HepG2 (cell line): ENCODE results near the gene MGMT. TPM values are rescaled to one million over a fixed set of nuclear protein-coding genes. Genes with fewer than 3 reads are reported as not detected.

Experiments used
- ATAC-seq: fragments of 200-7000 bp; cut with Tn5 transposase; 3 replicates; pipeline ENCODE4 v1.9.1; 2020; ENCODE audit warnings: mild to moderate bottlenecking, moderate library complexity
- BruUV-seq: library from RNA; stranded (reverse); fragments of 400-500 nt; replicated peaks from 2 replicates; lab custom pipeline; 2021; lab: Mats Ljungman, UMichigan
- CTCF ChIA-PET: fragments of 300-600 bp; formaldehyde crosslinking; extraction: SDS; loops from one replicate; lab custom pipeline; 2021; ENCODE audit warnings: low total read pairs, inconsistent platforms, low intra/inter-chr PET ratio; lab: Yijun Ruan, JAX
- POLR2A ChIA-PET: fragments of 350-600 bp; sonication (Branson Sonifier 250); formaldehyde crosslinking; loops from one replicate; lab custom pipeline; 2020; ENCODE audit warnings: antibody characterized with exemption, inconsistent platforms; lab: Yijun Ruan, JAX
- DNase-seq: peaks from one replicate; pipeline ENCODE4 v3.0.0-alpha.2; 2015; ENCODE audit warnings: low spot score
- FAIRE-seq: peaks from 3 replicates; lab custom pipeline; 2011; peaks lifted over from hg19 to GRCh38; lab: Jason Lieb, UNC
- H2AFZ ChIP-seq: one replicate; pipeline ENCODE4 v1.6.1; 2011; ENCODE audit warnings: low read length, inconsistent platforms
- H3K27ac ChIP-seq: fragments of 300-600 bp; 3 replicates; pipeline ENCODE4 v1.8.0; 2011; ENCODE audit warnings: mixed run types, mild to moderate bottlenecking, mixed read lengths, low read length, inconsistent platforms; ENCODE audit not compliant: insufficient read depth; ENCODE audit errors: extremely low read length
- H3K27me3 ChIP-seq, 2 experiments: fragments of 200-600 bp in 1 of 2; 2 replicates in 1 of 2; 3 replicates in 1 of 2; pipeline versions ENCODE4 v1.6.0 to v1.8.0; 2011; ENCODE audit warnings: low read length in 2 of 2, mild to moderate bottlenecking in 2 of 2, moderate library complexity in 2 of 2, inconsistent platforms in 1 of 2; ENCODE audit not compliant: insufficient read depth in 2 of 2, control insufficient read depth in 1 of 2
- H3K36me3 ChIP-seq, 2 experiments: fragments of 200-600 bp in 1 of 2; replicated peaks in 1 of 2; 2 replicates in 1 of 2; 3 replicates in 1 of 2; pipeline versions ENCODE4 v1.5.1 to v1.8.0; 2011; ENCODE audit warnings: low read length in 2 of 2, inconsistent platforms in 1 of 2; ENCODE audit not compliant: insufficient read depth in 2 of 2, control insufficient read depth in 1 of 2
- H3K4me1 ChIP-seq: 2 replicates; pipeline ENCODE4 v1.5.1; 2012; ENCODE audit warnings: low read length, inconsistent platforms; ENCODE audit not compliant: insufficient read depth
- H3K4me2 ChIP-seq: 2 replicates; pipeline ENCODE4 v1.6.0; 2011; ENCODE audit warnings: low read depth, low read length, inconsistent platforms
- H3K4me3 ChIP-seq, 3 experiments: fragments of 200-600 bp in 1 of 3; sonication (generic), shearing (Covaris generic) in 1 of 3; replicated peaks in 1 of 3; 2 replicates each; pipeline ENCODE4 v1.5.1; 2011 to 2016; ENCODE audit warnings: low read length in 3 of 3, inconsistent platforms in 2 of 3, low read depth in 2 of 3, mild to moderate bottlenecking in 2 of 3, control low read depth in 1 of 3, mixed read lengths in 1 of 3; ENCODE audit not compliant: insufficient read depth in 1 of 3
- H3K79me2 ChIP-seq: one replicate; pipeline ENCODE4 v1.6.1; 2011; ENCODE audit warnings: low read length, inconsistent platforms; ENCODE audit not compliant: insufficient read depth
- H3K9ac ChIP-seq: 2 replicates; pipeline ENCODE4 v1.6.0; 2011; ENCODE audit warnings: mild to moderate bottlenecking, low read depth, low read length, inconsistent platforms; ENCODE audit not compliant: insufficient read depth
- H3K9me3 ChIP-seq: 2 replicates; pipeline ENCODE4 v1.5.1; 2012; ENCODE audit warnings: mild to moderate bottlenecking, low read length
- H4K20me1 ChIP-seq: 2 replicates; pipeline ENCODE4 v1.6.0; 2011; ENCODE audit warnings: inconsistent platforms, mild to moderate bottlenecking, low read length, moderate library complexity; ENCODE audit not compliant: insufficient read depth
- EHMT2 ChIP-seq: fragments of 200-600 bp; sonication (generic); IDR thresholded peaks from 2 replicates; pipeline ENCODE4 v1.7.0; 2017; ENCODE audit warnings: antibody characterized with exemption, low read depth, low read length, borderline replicate concordance
- EZH2 ChIP-seq: conservative IDR thresholded peaks from 2 replicates; pipeline ENCODE4 v1.6.1; 2012; ENCODE audit warnings: mild to moderate bottlenecking, low read depth, low read length, moderate library complexity
- JUNB ChIP-seq: sonication (generic); formaldehyde crosslinking; IDR thresholded peaks from 2 replicates; pipeline ENCODE4 v1.8.0; 2022; ENCODE audit warnings: missing genetic modification reagents, mild to moderate bottlenecking, borderline replicate concordance
- SP5 ChIP-seq: IDR thresholded peaks from 2 replicates; pipeline ENCODE4 v1.6.1; 2016; ENCODE audit warnings: low read depth, borderline replicate concordance
- ZBTB2 ChIP-seq: sonication (generic); formaldehyde crosslinking; IDR thresholded peaks from 2 replicates; pipeline ENCODE4 v1.8.0; 2022; ENCODE audit warnings: low read depth, missing genetic modification reagents
- ZNF138 ChIP-seq: sonication (generic); formaldehyde crosslinking; IDR thresholded peaks from 2 replicates; pipeline ENCODE4 v1.5.0; 2020; ENCODE audit warnings: mild to moderate bottlenecking, low read depth, missing genetic modification reagents
- ZNF335 ChIP-seq: sonication (generic); formaldehyde crosslinking; IDR thresholded peaks from 2 replicates; pipeline ENCODE4 v1.4.0; 2020; ENCODE audit warnings: missing genetic modification reagents
- ZNF772 ChIP-seq: sonication (generic); formaldehyde crosslinking; IDR thresholded peaks from 2 replicates; pipeline ENCODE4 v1.5.0; 2020; ENCODE audit warnings: mild to moderate bottlenecking, missing genetic modification reagents
- WGBS: methylation state at CpG from one replicate; pipeline ENCODE4 v1.1.6; 2017; ENCODE audit warnings: low lambda C conversion rate; 5-methylcytosine and 5-hydroxymethylcytosine counted together
- in situ Hi-C: cut with HindIII; loops from 2 replicates; pipeline ENCODE4 v1.10.0; 2017; ENCODE audit warnings: low pct_unique_long_range_greater_than_20kb; ENCODE audit not compliant: extremely low pct_ligation_motif_present
- intact Hi-C: fragments of 100-400 bp; cut with micrococcal nuclease; formaldehyde crosslinking; loops from one replicate; pipeline ENCODE4 v1.10.0; 2022; ENCODE audit not compliant: unreplicated experiment
- polyA plus RNA-seq, 8 experiments: library from polyadenylated mRNA; depleted of rRNA in 3 of 8; stranded (reverse) in 7 of 8; unstranded in 1 of 8; fragments of >200 nt; fragmentation: Illumina TruSeq in 4 of 8; extraction: Trizol in 4 of 8; gene quantifications; 2 replicates each; pipeline versions ENCODE4 v1.2.1 to v1.2.3, GENCODE V29; 2011 to 2016; ENCODE audit warnings: low read depth in 4 of 8, missing spikeins in 1 of 8, mixed read lengths in 1 of 8; ENCODE audit not compliant: insufficient read depth in 1 of 8
- total RNA-seq, 5 experiments: library from RNA; depleted of rRNA; stranded (reverse); fragments of >200 nt; fragmentation: Illumina TruSeq; extraction: Trizol; gene quantifications; 2 replicates each; pipeline ENCODE4 v1.2.3, GENCODE V29; 2016; ENCODE audit warnings: low read depth in 1 of 5
- TF ChIP-seq, protein P1 (sequence below): IDR thresholded peaks from 2 replicates; pipeline ENCODE4 v1.6.1; 2012; ENCODE audit warnings: inconsistent platforms
- TF ChIP-seq, protein P2 (sequence below): IDR thresholded peaks from 2 replicates; pipeline ENCODE4 v1.6.1; 2016; ENCODE audit warnings: missing compliant biosample characterization, missing genetic modification reagents, borderline replicate concordance
- TF ChIP-seq, protein P3 (sequence below): sonication (generic); formaldehyde crosslinking; IDR thresholded peaks from 2 replicates; pipeline ENCODE4 v1.4.0; 2020; ENCODE audit warnings: missing genetic modification reagents

Gene MGMT
- total and polyA plus RNA-seq, 2 of the 13 experiments (the other 11 are each of a cell fraction or from before 2014, with no cell fraction given): 12.0 to 19.5 TPM

DNA sequence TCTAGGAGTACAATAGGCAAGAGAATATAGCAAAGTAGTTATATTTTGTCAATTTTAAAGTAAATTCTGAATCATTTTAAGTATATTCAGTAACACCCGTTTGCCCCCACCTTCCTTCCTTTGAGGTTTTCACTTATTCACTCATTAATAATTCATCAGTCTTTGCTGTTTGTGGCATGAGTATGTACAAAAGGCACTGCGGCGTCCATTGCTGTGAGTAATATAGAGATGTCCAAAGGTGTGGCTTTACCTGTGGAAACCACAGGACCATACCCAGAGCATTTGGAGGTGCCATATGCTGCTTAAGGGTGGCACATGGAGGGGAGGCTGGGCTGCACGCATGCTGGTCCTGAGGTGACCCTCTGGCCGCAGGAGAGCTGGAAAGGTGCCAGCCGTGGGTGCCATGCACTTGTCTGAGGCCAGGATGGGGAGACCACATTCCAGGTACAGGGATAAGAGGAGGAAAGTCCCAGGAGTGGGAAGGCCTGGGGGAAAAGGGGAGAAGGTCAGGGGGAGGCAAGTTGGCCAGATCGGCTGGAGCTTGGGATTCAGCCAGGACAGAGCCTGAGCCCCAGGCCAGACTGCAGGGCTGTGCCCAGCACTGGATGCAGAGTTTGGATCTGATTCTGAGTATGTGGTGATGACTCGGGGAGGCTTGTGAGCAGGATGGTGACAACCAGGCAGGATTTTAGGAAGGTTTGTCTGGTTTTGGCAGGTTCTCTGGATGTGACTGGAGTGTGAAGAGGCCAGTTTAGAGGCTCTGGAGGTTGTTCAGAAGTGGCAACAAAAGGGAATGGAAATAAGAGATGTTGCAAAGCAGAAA is 223.4 kb downstream of the MGMT start (continued):
- TF ChIP-seq ZNF772 (CRISPR knock-in tag) (no peak), EZH2 (no peak), JUNB (no peak), EHMT2 (no peak)
- TF ChIP-seq, protein P1, sequence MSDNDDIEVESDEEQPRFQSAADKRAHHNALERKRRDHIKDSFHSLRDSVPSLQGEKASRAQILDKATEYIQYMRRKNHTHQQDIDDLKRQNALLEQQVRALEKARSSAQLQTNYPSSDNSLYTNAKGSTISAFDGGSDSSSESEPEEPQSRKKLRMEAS: no peak
- TF ChIP-seq, protein P2, sequence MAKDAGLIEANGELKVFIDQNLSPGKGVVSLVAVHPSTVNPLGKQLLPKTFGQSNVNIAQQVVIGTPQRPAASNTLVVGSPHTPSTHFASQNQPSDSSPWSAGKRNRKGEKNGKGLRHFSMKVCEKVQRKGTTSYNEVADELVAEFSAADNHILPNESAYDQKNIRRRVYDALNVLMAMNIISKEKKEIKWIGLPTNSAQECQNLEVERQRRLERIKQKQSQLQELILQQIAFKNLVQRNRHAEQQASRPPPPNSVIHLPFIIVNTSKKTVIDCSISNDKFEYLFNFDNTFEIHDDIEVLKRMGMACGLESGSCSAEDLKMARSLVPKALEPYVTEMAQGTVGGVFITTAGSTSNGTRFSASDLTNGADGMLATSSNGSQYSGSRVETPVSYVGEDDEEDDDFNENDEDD (CRISPR knock-in tag): no peak
- TF ChIP-seq, all 625 proteins: peak for 0

GRCh38 chr10:129692695-129693094 is 225.7 kb downstream of the MGMT start:
- no TSS peak for BruUV-seq
- no peak for DNase-seq
- Histone ChIP-seq H4K20me1 (no peaks in the 10 kb centered on the region), H2AFZ (no peak overlapping the region), H3K79me2 (no peaks in the 10 kb centered on the region), H3K9me3 (peaks cover 5% of the 10 kb centered on the region; the same call in 1 of the 2 replicates), H3K27ac (no peak overlapping the region), H3K27me3 (no peaks in the 10 kb centered on the region), H3K4me1 (no peaks in the 10 kb centered on the region), H3K9ac (no peak overlapping the region), H3K36me3 (no peaks in the 10 kb centered on the region), H3K4me3 (no peak overlapping the region), H3K4me2 (no peak overlapping the region)
- no peak for ATAC-seq
- WGBS: 88% methylated on average over 8 of the region's 8 CpGs
- ChIA-PET POLR2A (no interaction called here), CTCF (no interaction called here)
- no peak for FAIRE-seq
- TF ChIP-seq ZNF335 (CRISPR knock-in tag) (no peak), ZBTB2 (CRISPR knock-in tag) (no peak), SP5 (no peak), ZNF138 (CRISPR knock-in tag) (no peak)
- TF ChIP-seq, protein P3, sequence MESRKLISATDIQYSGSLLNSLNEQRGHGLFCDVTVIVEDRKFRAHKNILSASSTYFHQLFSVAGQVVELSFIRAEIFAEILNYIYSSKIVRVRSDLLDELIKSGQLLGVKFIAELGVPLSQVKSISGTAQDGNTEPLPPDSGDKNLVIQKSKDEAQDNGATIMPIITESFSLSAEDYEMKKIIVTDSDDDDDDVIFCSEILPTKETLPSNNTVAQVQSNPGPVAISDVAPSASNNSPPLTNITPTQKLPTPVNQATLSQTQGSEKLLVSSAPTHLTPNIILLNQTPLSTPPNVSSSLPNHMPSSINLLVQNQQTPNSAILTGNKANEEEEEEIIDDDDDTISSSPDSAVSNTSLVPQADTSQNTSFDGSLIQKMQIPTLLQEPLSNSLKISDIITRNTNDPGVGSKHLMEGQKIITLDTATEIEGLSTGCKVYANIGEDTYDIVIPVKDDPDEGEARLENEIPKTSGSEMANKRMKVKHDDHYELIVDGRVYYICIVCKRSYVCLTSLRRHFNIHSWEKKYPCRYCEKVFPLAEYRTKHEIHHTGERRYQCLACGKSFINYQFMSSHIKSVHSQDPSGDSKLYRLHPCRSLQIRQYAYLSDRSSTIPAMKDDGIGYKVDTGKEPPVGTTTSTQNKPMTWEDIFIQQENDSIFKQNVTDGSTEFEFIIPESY (CRISPR knock-in tag): no peak
- in situ Hi-C loops: no loop called here
- intact Hi-C loops: no loop called here
